8988T (cell line): ENCODE data around the gene LASP1.

Experiments
- DNase-seq: peaks from one replicate; pipeline ENCODE4 v3.0.0; 2011

Gene LASP1

DNA sequence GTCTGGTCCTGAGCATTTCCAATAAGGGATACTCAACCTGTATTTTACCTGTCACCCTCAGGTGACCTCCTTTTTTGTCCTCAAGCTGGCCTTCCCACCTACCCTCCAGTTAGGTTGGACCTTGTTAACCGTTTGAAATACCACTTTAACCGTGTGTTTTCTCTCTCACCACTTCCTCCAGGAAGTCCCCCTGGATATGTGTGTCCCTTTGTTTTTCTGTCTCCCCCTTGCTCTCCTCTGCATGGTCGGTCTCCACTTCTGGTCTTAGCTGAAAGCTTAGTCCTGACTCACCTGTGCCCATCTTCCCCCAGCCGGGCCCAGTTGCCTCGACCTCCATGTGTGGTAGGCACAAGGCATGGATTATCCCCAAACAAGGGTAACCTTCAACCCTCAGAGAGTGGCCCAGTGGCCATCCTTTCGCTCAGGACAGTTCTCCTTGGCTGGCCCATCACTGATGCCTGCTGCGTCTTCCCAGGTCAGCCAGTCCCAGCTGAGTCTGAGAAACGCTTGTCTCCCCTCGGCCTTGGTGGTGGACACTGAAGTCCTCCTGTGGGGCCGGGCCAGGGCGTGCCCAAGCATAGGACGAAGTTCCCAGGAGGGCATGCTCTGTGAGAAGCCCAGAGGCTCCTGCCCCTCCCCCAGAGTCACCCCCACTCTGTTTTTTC, 20.0 kb downstream of the LASP1 start:
- DNase-seq: no peak

DNA sequence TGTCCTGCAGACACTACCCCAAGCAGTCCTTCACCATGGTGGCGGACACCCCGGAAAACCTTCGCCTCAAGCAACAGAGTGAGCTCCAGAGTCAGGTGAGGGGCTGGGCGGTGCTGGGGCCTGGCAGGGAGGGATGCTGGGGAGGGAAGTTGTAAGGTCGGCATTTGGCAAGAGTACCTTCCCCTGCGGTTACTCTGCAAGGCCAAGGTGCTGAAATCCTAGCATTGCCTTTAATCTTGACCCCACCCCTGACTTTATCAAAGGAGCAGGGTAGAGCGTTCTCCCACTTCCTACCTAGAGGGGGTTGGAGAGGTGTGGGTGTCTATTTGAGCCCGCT, 20.5 kb downstream of the LASP1 start:
- no peak for DNase-seq

DNA sequence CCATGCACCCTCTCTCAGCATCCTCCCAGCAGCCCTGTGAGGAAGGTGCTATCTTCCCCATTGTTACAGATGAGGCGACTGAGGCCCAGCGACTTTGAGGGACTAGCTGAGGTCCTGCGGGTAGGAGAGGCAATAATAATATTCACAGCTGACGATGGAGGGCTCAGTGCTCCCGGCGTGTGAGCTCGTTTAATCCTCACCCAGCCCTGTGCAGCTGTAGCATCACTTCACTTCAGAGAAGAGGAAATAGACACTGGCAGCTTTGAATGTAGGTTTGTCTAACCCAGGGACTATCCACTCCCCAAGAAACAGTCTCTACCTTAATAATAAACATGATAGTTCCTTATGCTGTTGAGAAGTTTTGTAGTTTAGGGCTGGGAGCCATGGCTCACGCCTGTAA, 21.6 kb downstream of the LASP1 start:
- no peak for DNase-seq

DNA sequence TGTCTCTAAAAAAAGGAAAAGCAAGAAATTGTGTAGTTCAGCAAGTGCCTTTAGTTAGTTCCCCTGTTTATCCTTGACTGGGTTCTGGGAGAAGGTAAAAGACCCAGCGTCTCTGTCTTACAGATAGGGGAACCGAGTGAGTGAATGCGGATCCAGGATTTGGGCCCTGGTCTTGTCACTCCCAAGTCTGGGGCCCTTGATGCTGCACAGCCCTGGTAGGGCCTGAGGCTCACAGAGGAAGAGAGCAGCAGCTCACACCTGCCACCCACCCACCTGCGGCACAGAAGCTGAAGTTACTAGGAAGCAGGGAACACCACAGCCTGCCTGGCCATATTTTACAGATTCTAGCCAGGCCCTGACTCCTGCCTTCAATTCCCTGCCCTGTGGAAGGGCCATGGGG, 22.2 kb downstream of the LASP1 start:
- no peak for DNase-seq

- no peak for DNase-seq
Observed at GRCh38 chr17:38892620-38893019, 22.8 kb downstream of the LASP1 start.

DNA sequence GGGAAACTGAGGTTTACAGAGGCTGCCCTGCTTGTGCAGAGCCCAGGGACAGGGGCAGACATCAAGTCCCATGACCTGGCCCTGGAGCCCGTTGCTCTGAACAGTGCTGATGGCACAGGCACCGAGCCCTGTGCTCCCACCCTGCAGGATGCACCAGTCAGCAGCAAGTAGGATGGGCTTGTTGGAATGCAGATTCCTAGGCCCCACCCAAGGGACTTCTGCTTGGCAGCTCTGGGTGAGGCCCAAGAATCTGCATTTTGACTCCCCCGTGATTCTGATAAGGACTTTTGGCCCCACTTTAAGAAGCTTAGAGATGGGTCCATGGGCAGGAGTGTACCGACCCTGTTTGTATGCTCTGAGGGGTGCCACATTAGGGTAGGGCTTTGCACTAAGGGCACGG, 23.3 kb downstream of the LASP1 start:
- no peak for DNase-seq

- no peak for DNase-seq
Observed at GRCh38 chr17:38893607-38894006, 23.7 kb downstream of the LASP1 start.

- DNase-seq: no peak
Observed at GRCh38 chr17:38894276-38894675, 24.4 kb downstream of the LASP1 start.

DNA sequence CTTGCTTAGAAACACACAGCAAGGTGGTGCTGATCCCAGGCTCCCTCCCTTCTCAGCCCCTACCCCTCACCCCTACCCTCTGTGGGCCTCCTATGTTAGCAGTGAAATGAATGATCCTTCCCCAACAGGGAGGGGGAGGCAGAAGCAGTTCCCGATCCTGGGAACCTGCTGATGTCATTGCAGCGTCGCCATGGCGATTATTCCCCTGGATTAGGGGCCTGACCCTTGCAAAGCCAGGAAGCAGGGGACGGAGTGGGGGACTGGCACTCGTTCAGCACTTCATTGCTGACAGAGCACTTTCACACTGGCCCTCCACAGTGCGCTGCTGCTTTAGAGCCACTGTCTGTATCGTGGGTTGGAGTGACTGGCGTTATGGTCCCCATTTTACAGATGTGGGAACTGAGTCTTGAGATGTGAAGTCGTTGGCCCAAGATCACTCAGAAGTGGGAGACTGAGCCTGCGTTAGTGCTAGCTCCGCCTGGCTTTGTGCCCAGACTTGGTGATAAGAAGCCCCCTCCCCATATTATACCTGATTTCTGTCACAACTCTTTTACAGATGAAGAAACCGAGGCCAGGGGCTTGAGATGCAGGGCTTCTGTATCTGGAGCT, 26.6 kb downstream of the LASP1 start:
- no peak for DNase-seq

- DNase-seq: no peak
Observed at GRCh38 chr17:38897176-38897575, 27.3 kb downstream of the LASP1 start.

GRCh38 chr17:38897671-38898290, 27.9 kb downstream of the LASP1 start:
- no peak for DNase-seq

DNA sequence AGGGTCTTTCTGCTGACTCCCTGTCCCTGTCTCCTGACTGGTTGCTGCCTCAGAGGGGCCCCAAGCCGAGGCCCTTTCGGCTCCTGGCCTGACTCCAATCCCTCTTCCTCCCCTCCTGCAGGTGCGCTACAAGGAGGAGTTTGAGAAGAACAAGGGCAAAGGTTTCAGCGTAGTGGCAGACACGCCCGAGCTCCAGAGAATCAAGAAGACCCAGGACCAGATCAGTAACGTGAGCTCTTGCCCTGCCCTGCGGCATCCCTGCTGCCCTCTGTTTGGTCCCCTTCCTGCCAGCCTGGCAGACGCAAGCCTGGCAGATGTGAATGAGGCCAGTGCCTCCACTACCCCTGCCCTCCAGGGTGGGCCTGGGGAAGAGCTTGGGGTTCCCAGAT, 28.4 kb downstream of the LASP1 start:
- no peak for DNase-seq

- DNase-seq: no peak
Observed at GRCh38 chr17:38898812-38899348, 29.0 kb downstream of the LASP1 start.

GRCh38 chr17:38899421-38899820, 29.6 kb downstream of the LASP1 start:
- no peak for DNase-seq

DNA sequence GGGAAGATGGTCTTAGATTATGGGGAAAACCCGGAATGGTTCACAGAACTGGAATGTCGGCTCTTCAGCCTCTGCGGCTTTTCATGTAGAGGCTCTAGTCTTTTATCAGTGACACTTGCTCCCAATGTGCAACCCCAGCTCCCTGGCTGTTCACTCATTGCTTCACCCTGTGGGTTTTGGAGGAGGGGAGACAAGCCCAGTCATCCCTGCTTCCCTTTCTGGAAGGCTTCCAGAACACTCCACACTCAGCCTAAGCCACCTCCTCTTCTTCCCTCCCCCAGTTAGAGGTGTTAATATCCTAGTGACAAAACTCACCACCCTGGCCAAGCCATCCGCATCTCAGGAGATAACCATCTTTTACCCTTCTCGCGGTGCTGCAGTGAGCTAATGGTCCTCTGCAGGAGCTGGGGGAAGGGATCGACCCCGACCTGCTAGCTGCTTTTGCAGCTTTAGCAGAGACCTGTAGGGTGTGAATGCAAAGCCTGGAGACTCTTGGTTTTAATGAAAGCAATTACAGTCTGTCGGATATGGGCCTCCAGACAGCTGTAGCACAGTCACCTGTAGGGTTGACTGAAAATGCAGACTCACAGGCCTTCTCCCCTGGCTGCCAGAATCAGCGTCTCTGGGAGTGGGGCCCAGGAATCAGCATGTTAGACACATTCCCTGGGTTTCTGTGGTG, 31.3 kb downstream of the LASP1 start:
- no peak for DNase-seq

- no peak for DNase-seq
Observed at GRCh38 chr17:38903404-38903803, 33.5 kb downstream of the LASP1 start.

DNA sequence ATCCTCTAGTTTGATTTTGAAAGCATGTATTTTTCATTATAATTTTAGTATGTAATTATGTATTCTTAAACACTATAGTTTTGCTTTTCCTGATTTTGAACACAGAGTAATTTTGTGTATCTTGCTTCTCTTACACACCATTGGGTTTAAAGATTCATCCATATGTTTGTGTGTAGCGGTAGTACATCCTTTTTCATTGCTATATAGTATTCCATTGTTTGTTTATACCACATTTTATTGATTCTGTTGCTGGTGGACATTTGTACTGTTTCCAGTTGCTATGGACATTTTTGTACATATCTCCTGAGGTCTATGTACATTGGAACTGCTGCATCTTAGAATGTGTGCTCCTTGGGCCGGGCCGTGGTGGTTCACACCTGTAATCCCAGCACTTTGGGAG, 35.0 kb downstream of the LASP1 start:
- DNase-seq: no peak

- no peak for DNase-seq
Observed at GRCh38 chr17:38905375-38905774, 35.5 kb downstream of the LASP1 start.

GRCh38 chr17:38906460-38907228, 36.8 kb downstream of the LASP1 start:
- DNase-seq: no peak

GRCh38 chr17:38907930-38908675, 38.2 kb downstream of the LASP1 start:
- DNase-seq: no peak

DNA sequence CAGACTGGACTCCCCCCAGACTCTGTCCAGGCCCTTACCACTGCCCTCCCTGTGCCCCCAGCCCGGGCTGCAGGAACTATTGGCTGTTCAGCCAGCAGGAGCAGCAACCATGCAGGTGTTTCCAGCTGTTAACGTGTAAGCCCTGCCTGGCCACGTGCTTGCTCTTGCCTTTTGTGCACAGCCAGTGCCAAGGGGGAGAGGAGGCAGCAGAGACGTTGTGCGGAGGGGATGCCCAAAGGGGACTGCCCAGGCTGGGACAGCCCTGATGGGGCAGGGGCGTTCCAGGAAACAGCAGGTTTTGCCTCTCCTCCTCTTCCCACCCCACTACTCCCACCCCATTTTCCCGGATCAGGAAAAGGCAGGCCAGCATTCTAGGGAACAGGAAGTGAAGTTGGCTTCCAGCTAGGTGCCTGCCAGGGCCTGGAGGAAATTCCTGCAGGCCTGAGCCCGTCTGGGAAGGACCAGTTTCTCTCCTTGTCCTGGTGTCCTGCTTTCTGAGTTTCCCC, 38.9 kb downstream of the LASP1 start:
- no peak for DNase-seq

GRCh38 chr17:38910325-38910724, 40.5 kb downstream of the LASP1 start:
- no peak for DNase-seq
